ENCODE results near the gene GRIK1. TPM values are rescaled to one million over a fixed set of nuclear protein-coding genes. Genes with fewer than 3 reads are reported as not detected.

The GRIK1 gene
- total and polyA plus RNA-seq, 4 donors = not detected

- WGBS, 2 donors = 94 to 95% methylated on average over 4 of the region's 4 CpGs
- no peaks in the 10 kb centered on the region for H3K4me1 ChIP-seq (ENCODE audit: control insufficient read depth in 1 of 2, insufficient read depth in 2 of 2, low read length in 2 of 2)
Observed at GRCh38 chr21:29680273-29680672, 259.5 kb downstream of the GRIK1 start.

GRCh38 chr21:29678626-29679025 is 261.2 kb downstream of the GRIK1 start:
- ATAC-seq (ENCODE audit: low FRiP score) = no peak
- WGBS, 2 donors = 29 to 46% methylated on average over 1 of the region's 1 CpG

More at GRCh38 chr21:29680273-29680672, 259.5 kb downstream of the GRIK1 start:
- no peak for DNase-seq
- Histone ChIP-seq H3K9me3 (ENCODE audit: control insufficient read depth, low read length) (no peaks in the 10 kb centered on the region), H3K27ac (ENCODE audit: low read depth in 1 of 2, low read length in 2 of 2) (no peak overlapping the region), H3K36me3 (ENCODE audit: control insufficient read depth in 1 of 2, insufficient read depth in 2 of 2, low read length in 1 of 2) (no peaks in the 10 kb centered on the region), H3K27me3 (ENCODE audit: control insufficient read depth in 1 of 2, insufficient read depth in 2 of 2, low read length in 1 of 2) (no peaks in the 10 kb centered on the region), H3K4me3 (ENCODE audit: low read length in 2 of 2) (no peak overlapping the region)
- intact Hi-C loops (cut with DNase I) = no loop called here
- ATAC-seq (ENCODE audit: low FRiP score) = no peak

GRCh38 chr21:29677326-29677725 is 262.5 kb downstream of the GRIK1 start:
- no peak overlapping the region for H3K4me3 ChIP-seq (ENCODE audit: low read length in 2 of 2)
- no peaks in the 10 kb centered on the region for H3K4me1 ChIP-seq (ENCODE audit: control insufficient read depth in 1 of 2, insufficient read depth in 2 of 2, low read length in 2 of 2)
- WGBS, 2 donors = 94 to 97% methylated on average over 4 of the region's 4 CpGs
- ATAC-seq (ENCODE audit: low FRiP score) (no peak), DNase-seq (no peak)
- intact Hi-C loops (cut with DNase I) = no loop called here
- H3K9me3 ChIP-seq (ENCODE audit: control insufficient read depth, low read length) = no peaks in the 10 kb centered on the region
- H3K36me3 ChIP-seq (ENCODE audit: control insufficient read depth in 1 of 2, insufficient read depth in 2 of 2, low read length in 1 of 2) = no peaks in the 10 kb centered on the region
- H3K27me3 ChIP-seq (ENCODE audit: control insufficient read depth in 1 of 2, insufficient read depth in 2 of 2, low read length in 1 of 2) = no peaks in the 10 kb centered on the region
- no peak overlapping the region for H3K27ac ChIP-seq (ENCODE audit: low read depth in 1 of 2, low read length in 2 of 2)

More at GRCh38 chr21:29678626-29679025, 261.2 kb downstream of the GRIK1 start:
- Histone ChIP-seq H3K4me3 (ENCODE audit: low read length in 2 of 2) (no peak overlapping the region), H3K9me3 (ENCODE audit: control insufficient read depth, low read length) (no peaks in the 10 kb centered on the region), H3K36me3 (ENCODE audit: control insufficient read depth in 1 of 2, insufficient read depth in 2 of 2, low read length in 1 of 2) (no peaks in the 10 kb centered on the region), H3K27ac (ENCODE audit: low read depth in 1 of 2, low read length in 2 of 2) (no peak overlapping the region), H3K4me1 (ENCODE audit: control insufficient read depth in 1 of 2, insufficient read depth in 2 of 2, low read length in 2 of 2) (no peaks in the 10 kb centered on the region), H3K27me3 (ENCODE audit: control insufficient read depth in 1 of 2, insufficient read depth in 2 of 2, low read length in 1 of 2) (no peaks in the 10 kb centered on the region)
- intact Hi-C loops (cut with DNase I) = no loop called here
- DNase-seq = no peak

- DNase-seq (no peak), ATAC-seq (ENCODE audit: low FRiP score) (no peak)
- no peaks in the 10 kb centered on the region for H3K4me1 ChIP-seq (ENCODE audit: control insufficient read depth in 1 of 2, insufficient read depth in 2 of 2, low read length in 2 of 2)
- H3K27ac ChIP-seq (ENCODE audit: low read depth in 1 of 2, low read length in 2 of 2) = no peak overlapping the region
- H3K36me3 ChIP-seq (ENCODE audit: control insufficient read depth in 1 of 2, insufficient read depth in 2 of 2, low read length in 1 of 2) = no peaks in the 10 kb centered on the region
- H3K9me3 ChIP-seq (ENCODE audit: control insufficient read depth, low read length) = no peaks in the 10 kb centered on the region
- 72 to 78% methylated on average over 4 of the region's 4 CpGs for WGBS, 2 donors
- H3K27me3 ChIP-seq (ENCODE audit: control insufficient read depth in 1 of 2, insufficient read depth in 2 of 2, low read length in 1 of 2) = no peaks in the 10 kb centered on the region
- no peak overlapping the region for H3K4me3 ChIP-seq (ENCODE audit: low read length in 2 of 2)
- intact Hi-C loops (cut with DNase I) = no loop called here
Observed at GRCh38 chr21:29676395-29676794, 263.4 kb downstream of the GRIK1 start.

- H3K36me3 ChIP-seq (ENCODE audit: control insufficient read depth in 1 of 2, insufficient read depth in 2 of 2, low read length in 1 of 2) = no peaks in the 10 kb centered on the region
- ATAC-seq (ENCODE audit: low FRiP score) = no peak
- no peaks in the 10 kb centered on the region for H3K9me3 ChIP-seq (ENCODE audit: control insufficient read depth, low read length)
- no peaks in the 10 kb centered on the region for H3K27me3 ChIP-seq (ENCODE audit: control insufficient read depth in 1 of 2, insufficient read depth in 2 of 2, low read length in 1 of 2)
- DNase-seq = no peak
- H3K27ac ChIP-seq (ENCODE audit: low read depth in 1 of 2, low read length in 2 of 2) = no peak overlapping the region
- no peaks in the 10 kb centered on the region for H3K4me1 ChIP-seq (ENCODE audit: control insufficient read depth in 1 of 2, insufficient read depth in 2 of 2, low read length in 2 of 2)
- no peak overlapping the region for H3K4me3 ChIP-seq (ENCODE audit: low read length in 2 of 2)
- 87 to 92% methylated on average over 1 of the region's 1 CpG for WGBS, 2 donors
- intact Hi-C loops (cut with DNase I) = no loop called here
Observed at GRCh38 chr21:29675451-29675850, 264.3 kb downstream of the GRIK1 start.

GRCh38 chr21:29674343-29674742 is 265.5 kb downstream of the GRIK1 start:
- 53 to 69% methylated on average over 3 of the region's 3 CpGs for WGBS, 2 donors
- Histone ChIP-seq H3K27me3 (ENCODE audit: control insufficient read depth in 1 of 2, insufficient read depth in 2 of 2, low read length in 1 of 2) (no peaks in the 10 kb centered on the region), H3K36me3 (ENCODE audit: control insufficient read depth in 1 of 2, insufficient read depth in 2 of 2, low read length in 1 of 2) (no peaks in the 10 kb centered on the region), H3K4me3 (ENCODE audit: low read length in 2 of 2) (no peak overlapping the region), H3K27ac (ENCODE audit: low read depth in 1 of 2, low read length in 2 of 2) (no peak overlapping the region), H3K9me3 (ENCODE audit: control insufficient read depth, low read length) (no peaks in the 10 kb centered on the region), H3K4me1 (ENCODE audit: control insufficient read depth in 1 of 2, insufficient read depth in 2 of 2, low read length in 2 of 2) (no peaks in the 10 kb centered on the region)
- ATAC-seq (ENCODE audit: low FRiP score) = no peak
- intact Hi-C loops (cut with DNase I) = no loop called here
- DNase-seq = no peak

- Histone ChIP-seq H3K4me3 (ENCODE audit: low read length in 2 of 2) (no peak overlapping the region), H3K27me3 (ENCODE audit: control insufficient read depth in 1 of 2, insufficient read depth in 2 of 2, low read length in 1 of 2) (no peaks in the 10 kb centered on the region), H3K9me3 (ENCODE audit: control insufficient read depth, low read length) (no peaks in the 10 kb centered on the region), H3K27ac (ENCODE audit: low read depth in 1 of 2, low read length in 2 of 2) (no peak overlapping the region), H3K36me3 (ENCODE audit: control insufficient read depth in 1 of 2, insufficient read depth in 2 of 2, low read length in 1 of 2) (no peaks in the 10 kb centered on the region), H3K4me1 (ENCODE audit: control insufficient read depth in 1 of 2, insufficient read depth in 2 of 2, low read length in 2 of 2) (no peaks in the 10 kb centered on the region)
- WGBS, 2 donors = 79 to 81% methylated on average over 6 of the region's 6 CpGs
- intact Hi-C loops (cut with DNase I) = no loop called here
- DNase-seq = no peak
- no peak for ATAC-seq (ENCODE audit: low FRiP score)
Observed at GRCh38 chr21:29673096-29673610, 266.6 kb downstream of the GRIK1 start.

GRCh38 chr21:29671728-29672127 is 268.1 kb downstream of the GRIK1 start:
- H3K36me3 ChIP-seq (ENCODE audit: control insufficient read depth in 1 of 2, insufficient read depth in 2 of 2, low read length in 1 of 2) = no peaks in the 10 kb centered on the region
- H3K9me3 ChIP-seq (ENCODE audit: control insufficient read depth, low read length) = no peaks in the 10 kb centered on the region
- intact Hi-C loops (cut with DNase I) = no loop called here
- no peak overlapping the region for H3K27ac ChIP-seq (ENCODE audit: low read depth in 1 of 2, low read length in 2 of 2)
- no peaks in the 10 kb centered on the region for H3K4me1 ChIP-seq (ENCODE audit: control insufficient read depth in 1 of 2, insufficient read depth in 2 of 2, low read length in 2 of 2)
- 82 to 87% methylated on average over 4 of the region's 4 CpGs for WGBS, 2 donors
- DNase-seq (no peak), ATAC-seq (ENCODE audit: low FRiP score) (no peak)
- no peak overlapping the region for H3K4me3 ChIP-seq (ENCODE audit: low read length in 2 of 2)
- no peaks in the 10 kb centered on the region for H3K27me3 ChIP-seq (ENCODE audit: control insufficient read depth in 1 of 2, insufficient read depth in 2 of 2, low read length in 1 of 2)

- DNase-seq = no peak
- Histone ChIP-seq H3K27me3 (ENCODE audit: control insufficient read depth in 1 of 2, insufficient read depth in 2 of 2, low read length in 1 of 2) (no peaks in the 10 kb centered on the region), H3K4me1 (ENCODE audit: control insufficient read depth in 1 of 2, insufficient read depth in 2 of 2, low read length in 2 of 2) (no peaks in the 10 kb centered on the region), H3K9me3 (ENCODE audit: control insufficient read depth, low read length) (no peaks in the 10 kb centered on the region), H3K4me3 (ENCODE audit: low read length in 2 of 2) (no peak overlapping the region), H3K27ac (ENCODE audit: low read depth in 1 of 2, low read length in 2 of 2) (no peak overlapping the region), H3K36me3 (ENCODE audit: control insufficient read depth in 1 of 2, insufficient read depth in 2 of 2, low read length in 1 of 2) (no peaks in the 10 kb centered on the region)
- intact Hi-C loops (cut with DNase I) = no loop called here
- ATAC-seq (ENCODE audit: low FRiP score) = no peak
- WGBS, 2 donors = 88 to 89% methylated on average over 2 of the region's 2 CpGs
Observed at GRCh38 chr21:29670228-29670627, 269.6 kb downstream of the GRIK1 start.
